AG09309 (cell line): ENCODE data around the gene ADCY1.

Experiments used
- DNase-seq: peaks from one replicate; pipeline ENCODE4 v3.0.0-alpha.2; 2010; ENCODE audit warnings: low read depth
- H3K4me3 ChIP-seq: 2 replicates; pipeline ENCODE4 v1.5.1; 2011; ENCODE audit warnings: mild to moderate bottlenecking, low read depth, low read length, moderate library complexity; ENCODE audit not compliant: control insufficient read depth
- CTCF ChIP-seq: IDR thresholded peaks from 2 replicates; pipeline ENCODE4 v1.5.1; 2011; ENCODE audit warnings: mild to moderate bottlenecking, low read depth, low read length, inconsistent platforms; ENCODE audit not compliant: insufficient read depth, control insufficient read depth; ENCODE audit errors: missing control alignments

The ADCY1 gene

GRCh38 chr7:45623740-45624391 is 49.7 kb downstream of the ADCY1 start:
- no peak for TF ChIP-seq CTCF
- no peak overlapping the region for H3K4me3 ChIP-seq
- no peak for DNase-seq

- no peak overlapping the region for H3K4me3 ChIP-seq
- no peak for TF ChIP-seq CTCF
- DNase-seq = no peak
Measured at GRCh38 chr7:45624392-45624760, 50.2 kb downstream of the ADCY1 start.

- TF ChIP-seq CTCF = no peak
- no peak for DNase-seq
- no peak overlapping the region for H3K4me3 ChIP-seq
Measured at GRCh38 chr7:45625067-45625466, 50.9 kb downstream of the ADCY1 start.

GRCh38 chr7:45625714-45626440 is 51.7 kb downstream of the ADCY1 start:
- no peak for TF ChIP-seq CTCF
- H3K4me3 ChIP-seq = no peak overlapping the region
- no peak for DNase-seq

- no peak for DNase-seq
- TF ChIP-seq CTCF = no peak
- no peak overlapping the region for H3K4me3 ChIP-seq
Measured at GRCh38 chr7:45626441-45627430, 52.6 kb downstream of the ADCY1 start.

- H3K4me3 ChIP-seq = no peak overlapping the region
- DNase-seq = no peak
- no peak for TF ChIP-seq CTCF
Measured at GRCh38 chr7:45627691-45628456, 53.7 kb downstream of the ADCY1 start.
